ENCODE results near the gene GGTLC1.

Gene GGTLC1

DNA sequence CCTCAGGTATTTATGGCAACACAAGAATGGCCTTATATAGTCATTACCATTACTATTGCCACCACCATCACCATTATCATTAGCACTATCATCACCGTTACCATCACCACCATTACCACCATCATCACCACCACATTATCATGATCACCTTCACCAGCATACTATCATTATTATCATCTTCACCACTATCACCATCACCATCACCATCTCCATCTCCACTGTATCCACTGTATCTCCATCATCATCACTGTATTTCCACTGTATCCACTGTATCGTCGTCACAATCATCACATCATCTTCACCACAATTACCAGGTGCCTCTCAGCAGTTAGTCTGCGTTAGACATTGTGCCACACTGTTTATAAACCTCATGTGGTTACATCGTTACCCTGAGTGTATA lies 45.3 kb downstream of the GGTLC1 start:
- TF ChIP-seq EZH2 (IDR thresholded peaks at IDR 0.05; ENCODE audit: borderline replicate concordance, low read length) (no peak), CTCF (IDR thresholded peaks at IDR 0.05; ENCODE audit: low read length) (no peak)
- Histone ChIP-seq H3K79me2 (ENCODE audit: insufficient read depth, low read length) (no peaks in the 10 kb centered on the region), H3K9me3 (ENCODE audit: low read length) (no peaks in the 10 kb centered on the region), H3K36me3 (ENCODE audit: insufficient read depth, low read length) (no peaks in the 10 kb centered on the region), H3K9me2 (ENCODE audit: low read depth, low read length) (no peaks in the 10 kb centered on the region), H3K27me3 (ENCODE audit: insufficient read depth, low read length) (no peaks in the 10 kb centered on the region), H3K27ac (ENCODE audit: low read depth, low read length, poor library complexity, severe bottlenecking) (no peak overlapping the region), H3K4me1 (ENCODE audit: insufficient read depth, low read length, severe bottlenecking) (no peaks in the 10 kb centered on the region), H3F3A (ENCODE audit: insufficient read depth, low read length) (no peaks in the 10 kb centered on the region), H3K4me3 (ENCODE audit: low read depth, low read length, poor library complexity, severe bottlenecking) (no peak overlapping the region), H2AFZ (ENCODE audit: low read length) (no peak overlapping the region), H3K4me2 (ENCODE audit: low read length) (no peak overlapping the region), H3K9ac (ENCODE audit: low read length) (no peak overlapping the region), H4K20me1 (ENCODE audit: insufficient read depth, low read length) (no peaks in the 10 kb centered on the region)

- H3K9me2 ChIP-seq (ENCODE audit: low read depth, low read length): no peaks in the 10 kb centered on the region
- TF ChIP-seq CTCF (IDR thresholded peaks at IDR 0.05; ENCODE audit: low read length) (no peak), EZH2 (IDR thresholded peaks at IDR 0.05; ENCODE audit: borderline replicate concordance, low read length) (no peak)
- H3K27me3 ChIP-seq (ENCODE audit: insufficient read depth, low read length): no peaks in the 10 kb centered on the region
- H3K4me2 ChIP-seq (ENCODE audit: low read length): no peak overlapping the region
- no peaks in the 10 kb centered on the region for H3K9me3 ChIP-seq (ENCODE audit: low read length)
- no peak overlapping the region for H3K4me3 ChIP-seq (ENCODE audit: low read depth, low read length, poor library complexity, severe bottlenecking)
- no peaks in the 10 kb centered on the region for H3K4me1 ChIP-seq (ENCODE audit: insufficient read depth, low read length, severe bottlenecking)
- H2AFZ ChIP-seq (ENCODE audit: low read length): no peak overlapping the region
- H4K20me1 ChIP-seq (ENCODE audit: insufficient read depth, low read length): no peaks in the 10 kb centered on the region
- H3F3A ChIP-seq (ENCODE audit: insufficient read depth, low read length): no peaks in the 10 kb centered on the region
- no peaks in the 10 kb centered on the region for H3K36me3 ChIP-seq (ENCODE audit: insufficient read depth, low read length)
- no peak overlapping the region for H3K27ac ChIP-seq (ENCODE audit: low read depth, low read length, poor library complexity, severe bottlenecking)
- H3K79me2 ChIP-seq (ENCODE audit: insufficient read depth, low read length): no peaks in the 10 kb centered on the region
- no peak overlapping the region for H3K9ac ChIP-seq (ENCODE audit: low read length)
These were observed 48.9 kb downstream of the GGTLC1 start for GRCh38 chr20:23939641-23940040.

DNA sequence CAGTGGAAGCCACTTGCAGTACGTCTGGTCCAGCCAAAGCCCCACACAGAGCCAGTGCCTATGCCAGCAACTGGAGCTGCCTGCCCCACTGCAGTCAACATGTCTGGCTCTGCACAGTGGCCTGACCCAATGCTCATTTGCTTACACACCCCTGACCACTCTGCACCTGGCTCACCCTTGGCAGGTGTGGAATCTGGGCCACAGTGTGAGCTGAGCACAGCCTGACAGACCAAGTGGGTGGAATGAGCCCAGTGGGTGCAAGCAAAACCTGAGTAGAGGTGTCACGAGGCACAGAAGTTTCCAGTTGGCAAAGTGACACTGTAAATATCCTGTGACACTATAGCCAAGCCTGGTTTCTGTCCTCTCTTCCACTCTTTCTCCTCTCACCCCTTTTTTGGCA lies 49.5 kb downstream of the GGTLC1 start:
- no peaks in the 10 kb centered on the region for H3K36me3 ChIP-seq (ENCODE audit: insufficient read depth, low read length)
- no peaks in the 10 kb centered on the region for H3F3A ChIP-seq (ENCODE audit: insufficient read depth, low read length)
- H3K9me2 ChIP-seq (ENCODE audit: low read depth, low read length): no peaks in the 10 kb centered on the region
- no peaks in the 10 kb centered on the region for H3K4me1 ChIP-seq (ENCODE audit: insufficient read depth, low read length, severe bottlenecking)
- TF ChIP-seq EZH2 (IDR thresholded peaks at IDR 0.05; ENCODE audit: borderline replicate concordance, low read length): no peak
- TF ChIP-seq CTCF (IDR thresholded peaks at IDR 0.05; ENCODE audit: low read length): no peak
- no peak overlapping the region for H3K4me2 ChIP-seq (ENCODE audit: low read length)
- no peak overlapping the region for H3K27ac ChIP-seq (ENCODE audit: low read depth, low read length, poor library complexity, severe bottlenecking)
- no peaks in the 10 kb centered on the region for H3K27me3 ChIP-seq (ENCODE audit: insufficient read depth, low read length)
- H2AFZ ChIP-seq (ENCODE audit: low read length): no peak overlapping the region
- H3K9ac ChIP-seq (ENCODE audit: low read length): no peak overlapping the region
- no peaks in the 10 kb centered on the region for H4K20me1 ChIP-seq (ENCODE audit: insufficient read depth, low read length)
- no peaks in the 10 kb centered on the region for H3K79me2 ChIP-seq (ENCODE audit: insufficient read depth, low read length)
- no peak overlapping the region for H3K4me3 ChIP-seq (ENCODE audit: low read depth, low read length, poor library complexity, severe bottlenecking)
- no peaks in the 10 kb centered on the region for H3K9me3 ChIP-seq (ENCODE audit: low read length)

Data from OCI-LY1 (cell line).